Stimulated activated naive B cell treated with anti-CD40 and anti-IgM and Interleukin-4, amounts not matched to agents 10 μg/mL and 1 μg/mL and 100 μg/mL, for 72 hours (primary cell): ENCODE results near the gene SYNGR3.
A peak's percentile ranks its signal among the peaks of the same experiment; 100 is the strongest.
"Not testable (repeated sequence)": the region's sequence is repeated elsewhere in the genome, so short reads cannot be mapped to it uniquely, and the experiment has no call there.

ENCODE experiments used
- ATAC-seq, 2 donors: fragments of 150-1000 bp; cut with Tn5 transposase; replicated peaks; 2 replicates each; pipeline ENCODE4 v1.10.0; 2021; ENCODE audit warnings: moderate library complexity in 1 of 2
- DNase-seq: peaks from one replicate; pipeline ENCODE4 v3.0.0; 2021
- H3K27ac Mint-ChIP-seq: one replicate; pipeline ENCODE4 v1.8.0; 2022; ENCODE audit warnings: mild to moderate bottlenecking, mixed read lengths
- H3K27me3 Mint-ChIP-seq, 2 donors: one replicate each; pipeline ENCODE4 v1.8.0; 2022; ENCODE audit warnings: mixed read lengths in 2 of 2
- H3K36me3 Mint-ChIP-seq, 2 donors: one replicate each; pipeline ENCODE4 v1.8.0; 2022; ENCODE audit warnings: mixed read lengths in 2 of 2, mild to moderate bottlenecking in 1 of 2
- H3K4me1 Mint-ChIP-seq, 2 donors: one replicate each; pipeline ENCODE4 v1.8.0; 2022; ENCODE audit warnings: mixed read lengths in 2 of 2, mild to moderate bottlenecking in 1 of 2
- H3K4me3 Mint-ChIP-seq, 2 donors: one replicate each; pipeline ENCODE4 v1.8.0; 2022; ENCODE audit warnings: mild to moderate bottlenecking in 2 of 2, mixed read lengths in 2 of 2, moderate library complexity in 1 of 2
- H3K9me3 Mint-ChIP-seq, 2 donors: one replicate each; pipeline ENCODE4 v1.8.0; 2022; ENCODE audit warnings: mixed read lengths in 2 of 2, mild to moderate bottlenecking in 1 of 2

SYNGR3 gene

DNA sequence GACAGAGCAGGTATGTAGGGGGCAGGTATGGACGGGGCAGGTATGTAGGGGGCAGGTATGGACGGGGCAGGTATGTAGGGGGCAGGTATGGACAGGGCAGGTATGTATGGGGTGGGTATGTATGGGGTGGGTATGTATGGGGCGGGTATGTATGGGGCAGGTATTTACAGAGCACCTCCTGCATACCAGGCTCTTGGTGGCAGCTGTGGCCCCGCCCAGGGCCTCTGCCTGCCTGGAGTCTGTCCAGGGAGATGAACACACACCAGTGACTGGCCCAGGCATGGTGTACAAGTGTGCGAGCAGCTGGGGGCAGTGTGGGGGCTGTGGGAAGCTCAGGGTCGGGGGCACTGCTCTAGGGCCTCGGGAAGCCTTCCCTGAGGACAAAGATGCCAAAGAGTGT is 39.7 kb upstream of the SYNGR3 start:
- Mint-ChIP-seq H3K9me3 (no peaks in the 10 kb centered on the region), H3K4me1 (peaks cover 0 to 2% of the 10 kb centered on the region in 2 donors), H3K27me3 (peaks cover 4 to 5% of the 10 kb centered on the region in 2 donors)

DNA sequence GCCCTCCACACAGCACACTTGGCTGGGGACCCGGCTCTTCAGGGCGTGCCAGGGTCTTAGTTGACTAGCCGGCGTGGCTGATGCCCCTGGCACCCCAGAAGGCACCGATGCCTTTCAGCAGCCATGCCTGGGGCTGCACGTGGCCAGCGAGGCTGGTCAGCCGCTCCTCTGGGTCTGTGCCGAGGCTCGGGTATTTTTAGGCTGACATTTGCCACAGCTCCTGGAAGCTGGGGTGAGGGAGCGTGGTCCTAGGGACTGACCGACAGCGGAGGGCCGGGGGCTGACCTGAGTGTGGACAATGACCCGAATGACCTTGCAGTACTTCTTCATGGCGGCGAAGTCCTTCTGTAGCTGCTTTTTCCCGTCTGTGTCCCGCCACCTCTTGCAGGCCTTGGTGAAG is 39.2 kb upstream of the SYNGR3 start:
- Mint-ChIP-seq H3K27ac (no peak overlapping the region), H3K36me3 (no peaks in the 10 kb centered on the region), H3K4me3 (no peak overlapping the region), H3K4me1 (peaks cover 0 to 2% of the 10 kb centered on the region in 2 donors), H3K9me3 (no peaks in the 10 kb centered on the region), H3K27me3 (peaks cover 4 to 5% of the 10 kb centered on the region in 2 donors)
- ATAC-seq (no peak), DNase-seq (no peak)

More for the DNA sequence above, 39.7 kb upstream of the SYNGR3 start:
- Mint-ChIP-seq H3K4me3 (no peak overlapping the region), H3K36me3 (no peaks in the 10 kb centered on the region), H3K27ac (no peak overlapping the region)
- DNase-seq (no peak), ATAC-seq (no peak)

DNA sequence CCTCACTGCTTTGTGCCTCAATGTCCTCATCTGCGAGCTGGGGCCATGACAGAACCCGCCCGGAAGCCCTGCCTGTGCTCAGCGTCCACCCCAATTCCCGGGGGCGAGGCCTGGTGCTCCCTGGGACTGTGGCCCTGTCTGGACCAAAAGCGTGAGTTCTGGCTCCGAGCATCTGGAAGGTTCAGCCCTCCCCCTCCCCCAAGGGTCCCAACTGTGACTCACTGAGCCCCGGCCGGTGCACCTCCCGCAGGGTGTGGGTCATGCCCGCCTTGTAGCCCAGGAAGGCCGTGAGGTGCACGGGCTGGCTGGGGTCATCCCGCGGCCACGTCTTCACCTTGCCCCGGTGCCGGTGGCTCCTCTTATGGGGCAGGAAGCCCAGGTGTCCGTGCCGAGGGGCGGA is 36.0 kb upstream of the SYNGR3 start:
- ATAC-seq (no peak), DNase-seq (no peak)
- Mint-ChIP-seq H3K27me3 (peaks cover 4 to 5% of the 10 kb centered on the region in 2 donors), H3K4me1 (peaks cover 0 to 1% of the 10 kb centered on the region in 2 donors), H3K4me3 (no peak overlapping the region), H3K36me3 (no peaks in the 10 kb centered on the region), H3K27ac (no peak overlapping the region), H3K9me3 (no peaks in the 10 kb centered on the region)

DNA sequence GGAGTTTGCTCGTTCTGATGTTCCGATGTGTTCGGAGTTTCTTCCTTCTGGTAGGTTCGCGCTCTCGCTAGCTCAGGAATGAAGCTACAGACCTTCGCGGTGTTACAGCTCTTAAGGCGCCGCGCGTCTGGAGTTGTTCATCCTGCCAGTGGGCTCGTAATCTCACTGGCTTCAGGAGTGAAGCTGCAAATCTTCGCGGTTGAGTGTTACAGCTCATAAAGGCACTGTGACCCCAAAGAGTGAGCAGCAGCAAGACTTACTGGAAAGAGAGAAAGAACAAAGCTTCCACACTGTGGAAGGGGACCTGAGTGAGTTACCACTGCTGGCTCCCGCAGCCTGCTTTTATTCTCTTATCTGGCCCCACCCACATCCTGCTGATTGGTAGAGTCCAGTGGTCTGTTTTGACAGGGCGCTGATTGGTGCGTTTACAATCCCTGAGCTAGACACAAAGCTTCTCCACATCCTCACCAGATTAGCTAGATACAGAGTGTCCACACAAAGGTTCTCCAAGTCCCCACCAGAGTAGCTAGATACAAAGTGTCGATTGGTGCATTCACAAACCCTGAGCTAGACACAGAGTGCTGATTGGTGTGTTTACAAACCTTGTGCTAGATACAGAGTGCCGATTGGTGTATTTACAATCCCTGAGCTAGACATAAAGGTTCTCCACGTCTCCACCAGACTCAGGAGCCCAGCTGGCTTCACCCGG is 32.2 kb upstream of the SYNGR3 start:
- H3K27me3 Mint-ChIP-seq, ATAC-seq, H3K4me3 Mint-ChIP-seq, H3K27ac Mint-ChIP-seq, H3K9me3 Mint-ChIP-seq, DNase-seq: not testable (repeated sequence)
- Mint-ChIP-seq H3K36me3 (peaks cover 13 to 26% of the 10 kb centered on the region in 2 donors), H3K4me1 (peaks cover 22 to 35% of the 10 kb centered on the region in 2 donors)

DNA sequence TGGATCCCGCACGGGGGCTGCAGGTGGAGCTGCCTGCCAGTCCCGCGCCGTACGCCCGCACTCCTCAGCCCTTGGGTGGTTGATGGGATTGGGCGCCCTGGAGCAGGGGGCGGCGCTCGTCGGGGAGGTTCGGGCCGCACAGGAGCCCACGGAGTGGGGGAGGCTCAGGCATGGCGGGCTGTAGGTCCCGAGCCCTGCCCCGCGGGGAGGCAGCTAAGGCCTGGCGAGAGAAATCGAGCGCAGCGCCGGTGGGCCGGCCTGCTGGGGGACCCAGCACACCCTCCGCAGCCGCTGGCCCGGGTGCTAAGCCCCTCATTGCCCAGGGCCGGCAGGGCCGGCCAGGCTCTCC is 31.7 kb upstream of the SYNGR3 start:
- H3K4me3 Mint-ChIP-seq, ATAC-seq, H3K27ac Mint-ChIP-seq, H3K27me3 Mint-ChIP-seq, DNase-seq, H3K9me3 Mint-ChIP-seq: not testable (repeated sequence)
- peaks cover 27 to 40% of the 10 kb centered on the region in 2 donors for H3K4me1 Mint-ChIP-seq
- peaks cover 18 to 31% of the 10 kb centered on the region in 2 donors for H3K36me3 Mint-ChIP-seq

DNA sequence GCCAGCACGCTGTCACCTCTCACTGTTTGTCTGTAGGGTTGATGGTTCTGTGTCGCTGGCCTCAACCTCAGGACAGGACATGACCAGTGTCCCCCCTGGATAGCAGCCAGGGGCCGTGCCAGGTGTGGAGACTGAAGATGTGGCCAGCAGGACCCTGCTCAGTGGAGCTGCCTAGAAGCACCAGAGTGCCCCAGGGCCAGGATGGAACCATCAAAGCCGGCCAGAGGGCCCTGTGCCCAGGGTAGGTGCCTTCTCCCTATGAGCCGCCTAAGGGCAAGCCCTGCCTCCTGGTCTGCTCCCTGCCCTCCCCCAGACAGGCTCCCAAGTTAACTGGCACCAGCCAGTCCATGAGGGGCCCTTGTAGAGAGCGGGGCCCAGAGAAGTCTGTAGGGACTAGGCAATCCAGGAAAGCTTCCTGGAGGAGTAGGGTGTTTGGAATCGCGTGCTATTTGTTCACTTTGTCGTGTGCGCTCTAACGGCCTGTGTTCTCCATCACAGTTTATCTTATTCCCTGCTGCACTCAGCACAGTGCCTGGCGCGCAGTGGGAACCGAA is 31.0 kb upstream of the SYNGR3 start:
- no peaks in the 10 kb centered on the region for H3K9me3 Mint-ChIP-seq
- peak overlapping the region; percentile 97 for H3K4me3 Mint-ChIP-seq
- peaks cover 34 to 47% of the 10 kb centered on the region in 2 donors for H3K4me1 Mint-ChIP-seq
- H3K36me3 Mint-ChIP-seq, result peaks cover 25 to 38% of the 10 kb centered on the region in 2 donors
- peak overlapping the region; percentile 99 for H3K27ac Mint-ChIP-seq
- H3K27me3 Mint-ChIP-seq, result no peaks in the 10 kb centered on the region
- ATAC-seq (peak in 1 of 2 donors; percentile 1), DNase-seq (no peak)

DNA sequence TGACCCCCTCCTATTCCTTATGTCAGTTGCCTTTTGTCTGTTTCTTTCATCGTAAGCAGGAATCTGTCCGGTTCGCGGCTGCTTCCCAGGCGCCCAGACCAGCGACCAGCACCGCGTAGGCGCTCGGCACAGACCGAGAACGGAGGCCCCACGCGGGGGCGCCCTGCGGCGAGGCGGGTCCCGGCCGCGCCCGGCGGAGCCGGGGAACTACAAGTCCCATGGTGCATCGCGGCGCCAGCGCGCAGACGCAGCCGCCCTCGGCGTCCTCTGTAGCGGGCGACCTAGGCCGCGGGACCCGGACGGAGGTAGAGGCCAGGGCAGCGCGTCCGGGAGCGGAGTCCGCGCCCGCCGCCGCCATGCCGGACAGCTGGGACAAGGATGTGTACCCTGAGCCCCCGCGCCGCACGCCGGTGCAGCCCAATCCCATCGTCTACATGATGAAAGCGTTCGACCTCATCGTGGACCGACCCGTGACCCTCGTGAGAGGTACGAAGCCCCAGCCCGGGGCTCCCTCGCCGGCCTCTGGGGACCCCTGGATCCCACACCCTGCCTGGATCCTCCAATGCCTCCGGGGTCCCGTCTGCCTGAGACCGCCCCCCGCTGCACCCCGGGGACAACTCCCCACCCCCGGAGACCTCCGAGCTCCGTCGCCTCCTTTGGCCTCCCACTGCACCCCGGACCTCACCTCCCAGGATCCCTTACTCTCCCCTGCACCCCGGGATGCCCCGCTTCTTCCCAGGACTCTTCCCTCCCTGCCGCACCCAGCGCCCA is 30.3 kb upstream of the SYNGR3 start, which contains the start of gene NDUFB10:
NDUFB10 (plus strand) TSS at position 270 of the 771 bp plus-strand sequence; CDS start at position 357, 87 bp downstream.
- no peaks in the 10 kb centered on the region for H3K9me3 Mint-ChIP-seq
- H3K27me3 Mint-ChIP-seq, result no peaks in the 10 kb centered on the region
- peak within 1 kb of the TSS; percentile 97 for H3K4me3 Mint-ChIP-seq
- DNase-seq (peak; percentile 89), ATAC-seq (peak; percentile 78 to 87)
- H3K4me1 Mint-ChIP-seq, result peaks cover 36 to 53% of the 10 kb centered on the region in 2 donors
- peak within 1 kb of the TSS; percentile 99 for H3K27ac Mint-ChIP-seq
- peaks cover 30 to 44% of the 10 kb centered on the region in 2 donors for H3K36me3 Mint-ChIP-seq

DNA sequence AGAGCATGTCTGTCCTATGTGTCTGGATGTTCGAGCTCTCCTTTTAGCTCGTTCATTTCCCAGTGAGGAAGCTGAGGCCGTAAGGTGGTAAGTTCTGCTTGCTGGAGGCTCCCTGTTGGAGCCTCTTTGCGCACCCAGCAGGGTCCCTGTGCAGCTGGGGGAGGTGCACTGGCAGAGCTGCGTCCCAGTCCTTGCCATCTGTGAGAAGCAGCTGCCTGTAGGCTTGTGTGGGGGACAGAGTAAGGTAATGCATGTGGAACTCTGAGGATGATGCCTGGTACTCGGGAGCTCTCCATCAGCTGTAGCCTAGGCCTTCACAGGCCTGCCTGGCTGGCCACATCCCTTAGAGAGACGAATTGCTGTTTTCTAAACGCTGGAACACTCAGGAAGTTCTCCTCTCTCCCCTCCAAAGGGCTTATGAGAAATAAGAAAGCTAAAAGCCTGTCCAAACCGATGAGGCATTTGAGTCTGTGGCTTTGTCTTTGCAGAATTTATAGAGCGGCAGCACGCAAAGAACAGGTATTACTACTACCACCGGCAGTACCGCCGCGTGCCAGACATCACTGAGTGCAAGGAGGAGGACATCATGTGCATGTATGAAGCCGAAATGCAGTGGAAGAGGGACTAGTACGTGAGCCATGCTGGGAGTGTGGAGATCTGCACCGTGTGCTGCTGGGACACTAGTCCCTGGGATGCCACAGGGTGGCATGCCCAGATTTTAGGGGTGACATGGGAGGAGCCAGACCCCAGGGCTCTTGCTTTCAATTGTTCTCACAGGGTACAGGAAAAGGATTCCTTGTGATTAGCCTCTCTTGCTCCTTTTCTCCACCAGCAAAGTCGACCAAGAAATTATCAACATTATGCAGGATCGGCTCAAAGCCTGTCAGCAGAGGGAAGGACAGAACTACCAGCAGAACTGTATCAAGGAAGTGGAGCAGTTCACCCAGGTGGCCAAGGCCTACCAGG is 28.8 kb upstream of the SYNGR3 start:
- H3K36me3 Mint-ChIP-seq, result peaks cover 38 to 57% of the 10 kb centered on the region in 2 donors

DNA sequence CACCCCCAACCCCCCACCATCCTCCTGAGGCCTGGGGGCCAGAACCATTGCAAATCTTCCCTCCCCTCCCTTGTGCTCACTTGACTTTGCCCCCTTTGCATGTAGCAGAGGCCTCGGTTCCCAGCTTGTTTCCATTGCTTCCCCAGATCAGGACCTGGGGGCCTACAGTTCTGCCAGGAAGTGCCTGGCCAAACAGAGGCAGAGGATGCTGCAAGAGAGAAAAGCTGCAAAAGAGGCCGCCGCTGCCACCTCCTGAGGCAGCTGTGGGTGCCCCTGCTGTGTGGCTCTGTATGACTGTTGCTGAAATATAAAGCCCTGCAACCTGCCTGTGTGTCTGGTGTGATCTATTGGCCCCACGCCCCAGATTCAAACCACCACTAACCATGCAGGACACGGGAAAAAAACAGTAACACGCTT is 28.1 kb upstream of the SYNGR3 start:
- DNase-seq, result no peak
- no peaks in the 10 kb centered on the region for H3K27me3 Mint-ChIP-seq
- H3K9me3 Mint-ChIP-seq, result no peaks in the 10 kb centered on the region
- H3K4me3 Mint-ChIP-seq, result peak overlapping the region; percentile 56 to 96
- H3K36me3 Mint-ChIP-seq, result peaks cover 38 to 57% of the 10 kb centered on the region in 2 donors
- peak overlapping the region; percentile 99 for H3K27ac Mint-ChIP-seq
- H3K4me1 Mint-ChIP-seq, result peaks cover 39 to 64% of the 10 kb centered on the region in 2 donors
- no peak for ATAC-seq

More for the DNA sequence above, 28.8 kb upstream of the SYNGR3 start:
- Mint-ChIP-seq H3K27ac (peak overlapping the region; percentile 99), H3K9me3 (no peaks in the 10 kb centered on the region), H3K4me3 (peak overlapping the region; percentile 97), H3K27me3 (no peaks in the 10 kb centered on the region), H3K4me1 (peaks cover 39 to 63% of the 10 kb centered on the region in 2 donors)
- no peak for DNase-seq
- ATAC-seq, result peak in 1 of 2 donors; percentile 7

DNA sequence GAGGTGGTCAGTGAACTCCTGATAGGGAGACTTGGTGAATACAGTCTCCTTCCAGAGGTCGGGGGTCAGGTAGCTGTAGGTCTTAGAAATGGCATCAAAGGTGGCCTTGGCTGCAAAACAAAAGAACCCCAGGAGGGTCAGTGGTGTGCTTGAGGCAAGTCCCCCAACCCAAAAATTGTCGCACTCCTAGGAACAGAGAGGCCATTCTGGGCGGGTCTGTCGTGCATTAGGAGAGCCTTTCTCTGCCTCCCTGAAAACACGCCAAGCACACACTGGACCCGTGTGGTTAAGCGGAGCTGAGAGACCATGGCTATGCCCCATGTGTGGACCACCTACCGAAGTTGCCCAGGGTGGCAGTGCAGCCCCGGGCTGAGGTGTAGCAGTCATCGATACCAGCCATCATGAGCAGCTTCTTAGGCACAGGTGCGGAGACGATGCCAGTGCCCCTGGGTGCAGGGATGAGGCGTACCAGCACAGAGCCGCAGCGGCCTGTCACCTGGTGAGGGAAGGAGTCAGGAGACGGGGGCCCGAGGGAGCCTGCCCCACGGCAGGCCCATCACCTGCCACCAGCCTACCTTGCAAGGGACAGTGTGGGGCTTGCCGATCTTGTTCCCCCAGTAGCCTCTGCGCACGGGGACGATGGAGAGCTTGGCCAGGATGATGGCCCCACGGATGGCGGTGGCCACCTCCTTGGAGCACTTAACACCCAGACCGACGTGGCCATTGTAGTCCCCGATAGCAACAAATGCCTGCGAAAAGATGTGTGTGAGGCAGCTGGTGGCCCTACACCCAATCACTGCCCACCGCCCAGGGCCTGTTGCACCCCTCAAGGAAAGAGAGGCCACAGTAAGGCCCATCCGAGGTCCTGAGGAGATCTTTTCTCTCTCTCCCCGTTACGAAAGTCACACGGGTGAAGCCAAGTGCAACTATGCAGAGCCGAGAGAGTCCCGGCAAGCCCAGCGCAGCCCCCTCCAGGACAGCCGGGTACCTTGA is 27.3 kb upstream of the SYNGR3 start:
- Mint-ChIP-seq H3K36me3 (peaks cover 40 to 61% of the 10 kb centered on the region in 2 donors), H3K4me1 (peaks cover 39 to 68% of the 10 kb centered on the region in 2 donors), H3K27ac (peak overlapping the region; percentile 99), H3K4me3 (peak overlapping the region; percentile 96)
- DNase-seq, H3K9me3 Mint-ChIP-seq, ATAC-seq, H3K27me3 Mint-ChIP-seq: not testable (repeated sequence)

DNA sequence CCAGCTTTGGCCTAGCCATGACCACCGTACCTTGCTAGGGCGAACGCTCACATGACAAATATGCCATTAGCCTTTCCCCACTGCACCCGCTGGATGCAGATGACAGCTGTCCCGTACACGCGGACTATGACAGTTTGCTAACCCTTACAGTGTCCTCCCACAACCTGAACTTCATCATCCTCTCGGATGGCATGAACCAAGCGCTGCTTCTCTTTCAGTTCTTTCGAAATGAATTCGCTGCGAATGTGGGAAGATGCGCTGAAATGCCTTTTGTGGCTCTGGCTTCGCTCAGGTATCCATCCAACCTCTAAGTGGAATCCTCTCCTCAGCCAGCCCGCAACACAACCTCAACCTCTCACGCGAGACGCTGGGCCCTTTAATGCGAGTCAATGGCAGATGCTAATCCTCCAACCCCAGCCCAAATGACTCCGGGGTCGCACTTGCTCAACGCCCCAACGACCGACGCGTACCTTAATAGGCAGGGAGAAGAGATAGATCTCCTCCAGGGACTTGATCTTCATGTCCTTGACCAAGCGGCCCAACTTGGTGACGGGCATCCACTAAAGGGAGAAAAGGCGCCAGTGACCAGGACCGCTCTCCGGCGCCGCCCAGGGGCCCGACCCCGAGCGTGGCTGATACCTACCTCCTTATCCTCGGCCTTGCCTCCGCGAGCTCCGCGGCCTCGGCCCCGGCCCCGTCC is 25.8 kb upstream of the SYNGR3 start:
- DNase-seq (no peak), ATAC-seq (peak; percentile 1 to 18)
- peaks cover 39 to 67% of the 10 kb centered on the region in 2 donors for H3K4me1 Mint-ChIP-seq
- peaks cover 40 to 62% of the 10 kb centered on the region in 2 donors for H3K36me3 Mint-ChIP-seq
- H3K27ac Mint-ChIP-seq, result peak overlapping the region; percentile 99
- no peaks in the 10 kb centered on the region for H3K27me3 Mint-ChIP-seq
- no peaks in the 10 kb centered on the region for H3K9me3 Mint-ChIP-seq
- peak overlapping the region; percentile 96 for H3K4me3 Mint-ChIP-seq
